Natural killer cell (primary cell): ENCODE data around the gene HSPA4. TPM values are rescaled to one million over a fixed set of nuclear protein-coding genes. Genes with fewer than 3 reads are reported as not detected.

Experiments used
- ATAC-seq, 3 donors: fragments of 150-1000 bp in 2 of 3; fragments of 200-7000 bp in 1 of 3; cut with Tn5 transposase; 1 replicate in 1 of 3; 2 replicates in 2 of 3; pipeline ENCODE4 v1.10.0; 2021; ENCODE audit warnings: mild to moderate bottlenecking in 2 of 3, moderate library complexity in 2 of 3
- DNase-seq, 2 donors: peaks; one replicate each; pipeline versions ENCODE4 v3.0.0 to v3.0.0-alpha.2; 2013 to 2021; ENCODE audit warnings: mixed read lengths in 1 of 2
- H3K27ac ChIP-seq: one replicate; pipeline ENCODE4 v1.5.1; 2013; ENCODE audit warnings: mild to moderate bottlenecking, low read length
- H3K27me3 ChIP-seq: one replicate; pipeline ENCODE4 v1.6.1; 2013; ENCODE audit warnings: low read length; ENCODE audit not compliant: control insufficient read depth, insufficient read depth
- H3K36me3 ChIP-seq: one replicate; pipeline ENCODE4 v1.6.1; 2013; ENCODE audit warnings: low read length; ENCODE audit not compliant: control insufficient read depth, insufficient read depth
- H3K4me1 ChIP-seq: one replicate; pipeline ENCODE4 v1.6.1; 2013; ENCODE audit warnings: low read length; ENCODE audit not compliant: control insufficient read depth, insufficient read depth
- H3K4me3 ChIP-seq: one replicate; pipeline ENCODE4 v1.5.1; 2013; ENCODE audit warnings: low read length
- H3K9me3 ChIP-seq: one replicate; pipeline ENCODE4 v1.6.1; 2013; ENCODE audit warnings: low read length; ENCODE audit not compliant: control insufficient read depth, insufficient read depth
- H3K27ac Mint-ChIP-seq, 2 donors: one replicate each; pipeline ENCODE4 v1.8.0; 2022; ENCODE audit warnings: mild to moderate bottlenecking in 2 of 2, mixed read lengths in 2 of 2, moderate library complexity in 1 of 2
- H3K27me3 Mint-ChIP-seq, 2 donors: one replicate each; pipeline ENCODE4 v1.8.0; 2022; ENCODE audit warnings: low read depth in 2 of 2, mixed read lengths in 2 of 2
- H3K36me3 Mint-ChIP-seq: one replicate; pipeline ENCODE4 v1.8.0; 2022; ENCODE audit warnings: mixed read lengths
- H3K4me1 Mint-ChIP-seq, 2 donors: one replicate each; pipeline ENCODE4 v1.8.0; 2022; ENCODE audit warnings: mixed read lengths in 2 of 2
- H3K4me3 Mint-ChIP-seq: one replicate; pipeline ENCODE4 v1.8.0; 2022; ENCODE audit warnings: mild to moderate bottlenecking, moderate library complexity, mixed read lengths
- H3K9me3 Mint-ChIP-seq, 2 donors: one replicate each; pipeline ENCODE4 v1.8.0; 2022; ENCODE audit warnings: mixed read lengths in 2 of 2
- WGBS: methylation state at CpG from one replicate; pipeline ENCODE4 v1.1.7; 2013; ENCODE audit warnings: missing lambda C conversion rate; ENCODE audit not compliant: insufficient coverage; 5-methylcytosine and 5-hydroxymethylcytosine counted together
- intact Hi-C: fragments of 100-400 bp; cut with micrococcal nuclease; formaldehyde crosslinking; loops from one replicate; pipeline ENCODE4 v1.14.2; 2022
- total RNA-seq, 4 donors: library from RNA; stranded (reverse); fragments of 120-200 nt in 1 of 4; gene quantifications; one replicate each; pipeline versions ENCODE4 v1.2.3 to v1.2.4, GENCODE V29; 2013 to 2022
- TF ChIP-seq, protein P1 (sequence below): fragments of 200-600 bp; IDR thresholded peaks from one replicate; pipeline ENCODE4 v1.8.0; 2022; ENCODE audit warnings: antibody characterized with exemption

Gene HSPA4
- total RNA-seq, 3 donors from 2014 or later (not counting 1 experiment from before 2014, with no cell fraction given) = 38.3 to 58.6 (median 43.0) TPM

DNA sequence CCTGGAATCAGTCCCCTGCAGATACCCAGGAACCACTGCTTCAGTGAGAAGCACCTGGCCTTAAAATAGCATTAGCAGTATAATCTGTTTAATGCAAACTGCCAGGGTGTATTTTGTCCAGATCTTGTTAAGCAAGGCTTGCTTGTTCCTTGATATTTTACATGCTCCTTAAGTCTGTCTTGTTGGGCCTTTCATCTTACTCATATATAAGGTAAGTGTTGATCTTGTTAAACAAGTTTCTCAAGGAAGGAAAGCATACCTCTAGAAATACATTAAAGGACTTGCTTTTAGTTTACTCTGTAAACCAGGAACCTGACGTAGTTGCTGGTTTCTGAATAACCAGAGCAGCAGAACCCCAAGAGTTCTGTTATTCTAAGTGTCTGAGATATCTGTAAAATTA, 13.7 kb downstream of the HSPA4 start:
- H3K27ac Mint-ChIP-seq = peak overlapping the region; percentile 13 to 28
- no peak overlapping the region for H3K4me3 Mint-ChIP-seq

DNA sequence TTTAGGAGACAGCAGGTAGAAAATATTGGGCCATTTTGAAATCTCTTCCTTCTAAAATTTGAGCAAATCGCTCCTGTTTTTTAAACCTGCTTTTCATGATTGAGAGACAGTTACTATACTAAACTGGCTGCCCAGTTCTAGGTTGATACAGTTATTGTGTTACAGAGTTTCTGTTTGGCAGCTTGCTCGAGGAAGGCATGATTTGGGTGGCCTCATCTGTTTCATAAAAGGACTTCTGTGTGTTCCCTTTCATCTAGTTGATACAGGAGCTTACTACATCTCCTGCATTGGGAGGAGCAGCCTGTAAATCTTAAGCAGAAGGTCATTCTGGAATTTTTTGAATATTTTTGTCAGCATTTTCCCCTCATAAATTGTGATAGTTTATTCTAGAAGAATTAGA, 14.2 kb downstream of the HSPA4 start:
- no peaks in the 10 kb centered on the region for H3K27me3 ChIP-seq
- no peak for DNase-seq
- H3K36me3 ChIP-seq = peaks cover 39% of the 10 kb centered on the region
- Mint-ChIP-seq H3K36me3 (no peaks in the 10 kb centered on the region), H3K27me3 (no peaks in the 10 kb centered on the region), H3K4me1 (peaks cover 33 to 42% of the 10 kb centered on the region in 2 donors), H3K27ac (peak overlapping the region; percentile 13 to 28), H3K4me3 (no peak overlapping the region), H3K9me3 (no peaks in the 10 kb centered on the region)
- peaks cover 4% of the 10 kb centered on the region for H3K4me1 ChIP-seq
- TF ChIP-seq, protein P1, sequence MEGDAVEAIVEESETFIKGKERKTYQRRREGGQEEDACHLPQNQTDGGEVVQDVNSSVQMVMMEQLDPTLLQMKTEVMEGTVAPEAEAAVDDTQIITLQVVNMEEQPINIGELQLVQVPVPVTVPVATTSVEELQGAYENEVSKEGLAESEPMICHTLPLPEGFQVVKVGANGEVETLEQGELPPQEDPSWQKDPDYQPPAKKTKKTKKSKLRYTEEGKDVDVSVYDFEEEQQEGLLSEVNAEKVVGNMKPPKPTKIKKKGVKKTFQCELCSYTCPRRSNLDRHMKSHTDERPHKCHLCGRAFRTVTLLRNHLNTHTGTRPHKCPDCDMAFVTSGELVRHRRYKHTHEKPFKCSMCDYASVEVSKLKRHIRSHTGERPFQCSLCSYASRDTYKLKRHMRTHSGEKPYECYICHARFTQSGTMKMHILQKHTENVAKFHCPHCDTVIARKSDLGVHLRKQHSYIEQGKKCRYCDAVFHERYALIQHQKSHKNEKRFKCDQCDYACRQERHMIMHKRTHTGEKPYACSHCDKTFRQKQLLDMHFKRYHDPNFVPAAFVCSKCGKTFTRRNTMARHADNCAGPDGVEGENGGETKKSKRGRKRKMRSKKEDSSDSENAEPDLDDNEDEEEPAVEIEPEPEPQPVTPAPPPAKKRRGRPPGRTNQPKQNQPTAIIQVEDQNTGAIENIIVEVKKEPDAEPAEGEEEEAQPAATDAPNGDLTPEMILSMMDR = no peak
- no peaks in the 10 kb centered on the region for H3K9me3 ChIP-seq
- WGBS = 93% methylated on average over 2 of the region's 2 CpGs
- no peak for ATAC-seq
- intact Hi-C loops = no loop called here
- no peak overlapping the region for H3K4me3 ChIP-seq
- no peak overlapping the region for H3K27ac ChIP-seq

More for the DNA sequence above, 13.7 kb downstream of the HSPA4 start:
- ATAC-seq = no peak
- Mint-ChIP-seq H3K4me1 (peaks cover 33 to 42% of the 10 kb centered on the region in 2 donors), H3K27me3 (no peaks in the 10 kb centered on the region), H3K36me3 (no peaks in the 10 kb centered on the region), H3K9me3 (no peaks in the 10 kb centered on the region)
- no peak for DNase-seq
- H3K4me1 ChIP-seq = peaks cover 4% of the 10 kb centered on the region
- no peaks in the 10 kb centered on the region for H3K27me3 ChIP-seq
- TF ChIP-seq, protein P1 = no peak
- H3K36me3 ChIP-seq = peaks cover 36% of the 10 kb centered on the region
- H3K4me3 ChIP-seq = no peak overlapping the region
- no peaks in the 10 kb centered on the region for H3K9me3 ChIP-seq
- intact Hi-C loops = no loop called here
- WGBS = 82% methylated on average over 1 of the region's 1 CpG
- no peak overlapping the region for H3K27ac ChIP-seq

DNA sequence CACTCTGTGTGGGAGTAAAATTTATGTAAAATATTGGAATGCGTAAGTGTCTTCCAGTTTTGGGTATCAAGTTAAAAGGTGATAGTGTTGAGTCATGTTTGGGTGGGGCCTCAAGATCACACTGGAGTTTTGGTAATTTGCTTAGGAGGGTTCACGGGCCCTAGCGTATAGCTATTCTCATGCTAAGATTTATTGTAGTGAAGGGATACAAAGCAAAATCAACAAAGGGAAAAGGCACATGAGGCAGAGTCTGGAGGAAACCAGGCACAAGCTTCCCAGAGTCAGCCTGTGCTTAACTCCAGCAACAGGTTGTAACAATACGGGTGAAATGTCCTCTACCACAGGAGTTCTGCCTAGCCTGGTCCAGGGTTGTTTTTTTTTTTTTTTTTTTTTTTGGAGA, 20.2 kb downstream of the HSPA4 start:
- Mint-ChIP-seq H3K4me1 (peaks cover 16 to 32% of the 10 kb centered on the region in 2 donors), H3K27me3 (no peaks in the 10 kb centered on the region), H3K9me3 (no peaks in the 10 kb centered on the region), H3K36me3 (peaks cover 10% of the 10 kb centered on the region), H3K4me3 (no peak overlapping the region), H3K27ac (no peak overlapping the region)
- Histone ChIP-seq H3K27me3 (no peaks in the 10 kb centered on the region), H3K4me3 (no peak overlapping the region), H3K9me3 (no peaks in the 10 kb centered on the region), H3K36me3 (peaks cover 62% of the 10 kb centered on the region), H3K27ac (no peak overlapping the region), H3K4me1 (no peaks in the 10 kb centered on the region)
- no peak for ATAC-seq
- WGBS = 98% methylated on average over 4 of the region's 4 CpGs
- DNase-seq = no peak
- intact Hi-C loops = no loop called here
- TF ChIP-seq, protein P1 = no peak
